SK-N-SH (cell line): Measurements from ENCODE around the gene RPRM. TPM values are rescaled to one million over a fixed set of nuclear protein-coding genes. Genes with fewer than 3 reads are reported as not detected.

Source experiments
- CTCF ChIA-PET: fragments of 300-600, 350-600 bp; formaldehyde crosslinking; extraction: SDS; loops from one replicate; lab custom pipeline; 2021; lab: Yijun Ruan, JAX
- POLR2A ChIA-PET: fragments of 350-600 bp; sonication (Branson Sonifier 250); formaldehyde crosslinking; extraction: SDS; loops from one replicate; lab custom pipeline; 2020; ENCODE audit warnings: antibody characterized with exemption, inconsistent platforms; lab: Yijun Ruan, JAX
- DNase-seq: peaks from one replicate; pipeline ENCODE4 v3.0.0; 2012
- H2AFZ ChIP-seq: fragments of 200-600 bp; sonication (generic); 2 replicates; pipeline ENCODE4 v1.8.1; 2016; ENCODE audit warnings: antibody characterized with exemption, mild to moderate bottlenecking, low read depth
- H3F3A ChIP-seq: fragments of 200-600 bp; sonication (generic); replicated peaks from 2 replicates; pipeline ENCODE3; 2016; ENCODE audit warnings: antibody characterized with exemption, mild to moderate bottlenecking; ENCODE audit not compliant: insufficient read depth
- H3K27ac ChIP-seq, 2 experiments: fragments of 200-500 bp in 1 of 2; fragments of 200-600 bp in 1 of 2; sonication (Bioruptor generic) in 1 of 2; sonication (generic), shearing (Covaris generic) in 1 of 2; 2 replicates each; pipeline versions ENCODE4 v1.5.1 to v1.6.1; 2014 to 2016; ENCODE audit warnings: low read depth in 2 of 2, inconsistent platforms in 1 of 2, low read length in 1 of 2, mild to moderate bottlenecking in 1 of 2, mixed read lengths in 1 of 2
- H3K27me3 ChIP-seq: fragments of 200-600 bp; sonication (generic), shearing (Covaris generic); 2 replicates; pipeline ENCODE4 v1.6.1; 2016; ENCODE audit warnings: mixed run types; ENCODE audit not compliant: insufficient read depth
- H3K36me3 ChIP-seq, 2 experiments: fragments of 200-500 bp in 1 of 2; fragments of 200-600 bp in 1 of 2; sonication (Bioruptor generic) in 1 of 2; sonication (generic) in 1 of 2; replicated peaks in 1 of 2; 2 replicates each; pipeline versions ENCODE3 to v1.5.1; 2014 to 2016; ENCODE audit warnings: low read length in 1 of 2, mild to moderate bottlenecking in 1 of 2; ENCODE audit not compliant: insufficient read depth in 2 of 2, control insufficient read depth in 1 of 2
- H3K4me1 ChIP-seq, 2 experiments: fragments of 200-500 bp in 1 of 2; fragments of 200-600 bp in 1 of 2; sonication (Bioruptor generic) in 1 of 2; sonication (generic), shearing (Covaris generic) in 1 of 2; 2 replicates each; pipeline versions ENCODE4 v1.5.1 to v1.6.1; 2014 to 2016; ENCODE audit warnings: low read depth in 1 of 2, low read length in 1 of 2, mixed run types in 1 of 2; ENCODE audit not compliant: insufficient read depth in 2 of 2, control insufficient read depth in 1 of 2
- H3K4me2 ChIP-seq: fragments of 200-600 bp; sonication (generic), shearing (Covaris generic); 2 replicates; pipeline ENCODE4 v1.6.1; 2017; ENCODE audit warnings: mixed run types
- H3K4me3 ChIP-seq, 2 experiments: fragments of 200-500 bp in 1 of 2; fragments of 200-600 bp in 1 of 2; sonication (Bioruptor generic) in 1 of 2; sonication (generic), shearing (Covaris generic) in 1 of 2; 2 replicates each; pipeline versions ENCODE4 v1.5.1 to v1.8.1; 2014 to 2016; ENCODE audit warnings: low read depth in 2 of 2, inconsistent platforms in 1 of 2, low read length in 1 of 2, mild to moderate bottlenecking in 1 of 2, mixed read lengths in 1 of 2, moderate library complexity in 1 of 2
- H3K79me2 ChIP-seq: fragments of 200-600 bp; sonication (generic); 2 replicates; pipeline ENCODE4 v1.8.1; 2017; ENCODE audit warnings: mild to moderate bottlenecking; ENCODE audit not compliant: insufficient read depth
- H3K9ac ChIP-seq: fragments of 200-600 bp; sonication (generic); 2 replicates; pipeline ENCODE4 v1.6.1; 2017; ENCODE audit warnings: mixed run types
- H3K9me2 ChIP-seq: fragments of 200-600 bp; sonication (generic); 2 replicates; pipeline ENCODE4 v1.6.1; 2017; ENCODE audit warnings: mixed run types
- H3K9me3 ChIP-seq: fragments of 200-600 bp; sonication (generic); 2 replicates; pipeline ENCODE4 v1.6.1; 2017; ENCODE audit warnings: mixed run types, mild to moderate bottlenecking, moderate library complexity
- H4K20me1 ChIP-seq: fragments of 200-600 bp; sonication (generic); 2 replicates; pipeline ENCODE4 v1.6.1; 2017; ENCODE audit warnings: mild to moderate bottlenecking, mixed run types; ENCODE audit not compliant: insufficient read depth
- ELF1 ChIP-seq: IDR thresholded peaks from 2 replicates; pipeline ENCODE4 v1.4.0; 2012
- EP300 ChIP-seq, 2 experiments: IDR thresholded peaks; 2 replicates each; pipeline versions ENCODE4 v1.4.0 to v1.6.1; 2012; ENCODE audit warnings: borderline replicate concordance in 1 of 2, low read depth in 1 of 2, low read length in 1 of 2
- FOXJ3 ChIP-seq: sonication (generic); formaldehyde crosslinking; IDR thresholded peaks from 2 replicates; pipeline ENCODE4 v1.5.1; 2020; ENCODE audit warnings: mild to moderate bottlenecking, missing genetic modification reagents
- GABPA ChIP-seq: IDR thresholded peaks from 2 replicates; pipeline ENCODE4 v1.4.0; 2012; ENCODE audit warnings: low read depth, mild to moderate bottlenecking
- JUND ChIP-seq: IDR thresholded peaks from 2 replicates; pipeline ENCODE4 v1.4.0; 2012
- NFIC ChIP-seq: IDR thresholded peaks from 2 replicates; pipeline ENCODE4 v1.4.0; 2012; ENCODE audit warnings: borderline replicate concordance
- NRF1 ChIP-seq: IDR thresholded peaks from 2 replicates; pipeline ENCODE4 v1.6.1; 2012; ENCODE audit warnings: low read depth, mild to moderate bottlenecking, low read length
- RAD21 ChIP-seq: IDR thresholded peaks from 2 replicates; pipeline ENCODE4 v1.6.1; 2012; ENCODE audit warnings: mild to moderate bottlenecking, low read length
- REST ChIP-seq: IDR thresholded peaks from 2 replicates; pipeline ENCODE4 v1.6.1; 2012; ENCODE audit warnings: mild to moderate bottlenecking, low read depth, low read length, moderate library complexity
- RFX5 ChIP-seq: IDR thresholded peaks from 2 replicates; pipeline ENCODE4 v1.6.1; 2012; ENCODE audit warnings: mild to moderate bottlenecking, improper control_type of control experiment, low read length
- SIN3A ChIP-seq: IDR thresholded peaks from 2 replicates; pipeline ENCODE4 v1.6.1; 2012; ENCODE audit warnings: low read depth, mild to moderate bottlenecking, low read length, moderate library complexity, borderline replicate concordance
- SMC3 ChIP-seq: IDR thresholded peaks from 2 replicates; pipeline ENCODE4 v1.6.1; 2012; ENCODE audit warnings: low read depth, low read length, improper control_type of control experiment
- TAF1 ChIP-seq: IDR thresholded peaks from 2 replicates; pipeline ENCODE4 v1.6.1; 2012; ENCODE audit warnings: low read depth, mild to moderate bottlenecking, low read length, moderate library complexity, borderline replicate concordance
- TCF12 ChIP-seq: IDR thresholded peaks from 2 replicates; pipeline ENCODE4 v1.4.0; 2012
- TEAD4 ChIP-seq: IDR thresholded peaks from 2 replicates; pipeline ENCODE4 v1.4.0; 2012; ENCODE audit warnings: mild to moderate bottlenecking, borderline replicate concordance; ENCODE audit not compliant: insufficient read depth
- USF2 ChIP-seq: fragments of 150-350 bp; IDR thresholded peaks from 2 replicates; pipeline ENCODE4 v1.6.1; 2017; ENCODE audit warnings: antibody characterized with exemption, low read length, low read depth, borderline replicate concordance
- YY1 ChIP-seq: IDR thresholded peaks from 2 replicates; pipeline ENCODE4 v1.4.0; 2012; ENCODE audit warnings: low read depth, mild to moderate bottlenecking
- ZBTB33 ChIP-seq: IDR thresholded peaks from 2 replicates; pipeline ENCODE4 v1.4.0; 2012; ENCODE audit warnings: low read depth, borderline replicate concordance
- WGBS: methylation state at CpG from one replicate; pipeline ENCODE4 v1.1.6; 2017; ENCODE audit warnings: low lambda C conversion rate; 5-methylcytosine and 5-hydroxymethylcytosine counted together
- polyA plus RNA-seq, 3 experiments: library from polyadenylated mRNA; depleted of rRNA; stranded (reverse); fragments of >200 nt; gene quantifications; 2 replicates each; pipeline ENCODE4 v1.2.3, GENCODE V29; 2012
- TF ChIP-seq, protein P1 (sequence below): IDR thresholded peaks from 2 replicates; pipeline ENCODE4 v1.4.0; 2012; ENCODE audit warnings: low read depth, borderline replicate concordance

Gene RPRM
- polyA plus RNA-seq, 1 of the 3 experiments (the other 2 are of a cell fraction): 0.03 TPM

DNA sequence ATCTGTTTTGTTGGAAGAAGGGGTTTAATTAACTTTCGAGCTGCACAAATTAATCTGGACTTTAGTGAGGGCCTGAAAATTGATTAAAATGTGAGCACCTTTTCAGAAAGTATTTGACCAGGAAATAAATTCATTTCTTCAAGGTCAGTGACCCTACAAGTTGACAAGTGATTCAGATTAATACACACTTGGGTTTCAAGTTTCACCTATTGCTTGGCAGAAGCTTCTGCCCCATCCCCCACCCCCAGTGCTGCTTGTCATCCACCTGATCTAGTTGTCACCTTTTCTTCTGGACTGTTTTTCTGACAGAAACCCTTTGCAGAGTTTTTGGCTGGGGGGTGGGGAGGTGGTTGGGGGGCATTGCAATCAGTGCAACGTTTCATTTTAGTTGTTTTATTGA lies 46.2 kb downstream of the RPRM start (continued):
- TF ChIP-seq TCF12 (no peak), JUND (no peak), EP300 (IDR thresholded peaks at IDR 0.05; ENCODE audit: borderline replicate concordance in 1 of 2, low read depth in 1 of 2, low read length in 1 of 2) (no peak), FOXJ3 (no peak), ELF1 (no peak), YY1 (no peak), NFIC (no peak), REST (no peak)

GRCh38 chr2:153431114-153431513 lies 47.4 kb downstream of the RPRM start:
- Histone ChIP-seq H3K27ac (no peak overlapping the region), H3K9ac (no peak overlapping the region), H3K9me3 (no peaks in the 10 kb centered on the region), H3K79me2 (no peaks in the 10 kb centered on the region), H3K36me3 (no peaks in the 10 kb centered on the region), H3K4me2 (no peak overlapping the region), H2AFZ (no peak overlapping the region), H3F3A (no peaks in the 10 kb centered on the region), H3K9me2 (no peaks in the 10 kb centered on the region), H4K20me1 (no peaks in the 10 kb centered on the region), H3K4me3 (no peak overlapping the region), H3K27me3 (no peaks in the 10 kb centered on the region), H3K4me1 (no peaks in the 10 kb centered on the region)
- no peak for DNase-seq
- POLR2A ChIA-PET: no interaction called here
- TF ChIP-seq USF2: no peak
- TF ChIP-seq TAF1: no peak
- no peak for TF ChIP-seq RAD21
- TF ChIP-seq GABPA: no peak
- TF ChIP-seq TEAD4: no peak
- TF ChIP-seq ELF1: no peak
- TF ChIP-seq ZBTB33: no peak
- TF ChIP-seq SIN3A: no peak
- TF ChIP-seq NRF1: no peak
- TF ChIP-seq, protein P1, sequence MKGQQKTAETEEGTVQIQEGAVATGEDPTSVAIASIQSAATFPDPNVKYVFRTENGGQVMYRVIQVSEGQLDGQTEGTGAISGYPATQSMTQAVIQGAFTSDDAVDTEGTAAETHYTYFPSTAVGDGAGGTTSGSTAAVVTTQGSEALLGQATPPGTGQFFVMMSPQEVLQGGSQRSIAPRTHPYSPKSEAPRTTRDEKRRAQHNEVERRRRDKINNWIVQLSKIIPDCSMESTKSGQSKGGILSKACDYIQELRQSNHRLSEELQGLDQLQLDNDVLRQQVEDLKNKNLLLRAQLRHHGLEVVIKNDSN: no peak
- no peak for TF ChIP-seq RFX5
- no peak for TF ChIP-seq SMC3
- CTCF ChIA-PET: no interaction called here
- 7% methylated on average over 1 of the region's 1 CpG for WGBS
